Hematopoietic multipotent progenitor cell treated with erythropoietin and hydrocortisone succinate and interleukin-3 and kit ligand, for 15 days (in vitro differentiated cells): Measurements from ENCODE around the gene TUBA1B.
"Not testable (repeated sequence)": the region's sequence is repeated elsewhere in the genome, so short reads cannot be mapped to it uniquely, and the experiment has no call there.

Experiments
- DNase-seq: peaks from one replicate; pipeline ENCODE4 v3.0.0-alpha.2; 2015; ENCODE audit warnings: low spot score

The TUBA1B gene

GRCh38 chr12:49131051-49131893 is at the start of gene TUBA1B:
Gene TUBA1B (minus strand): TSS chr12:49131395. CDS start chr12:49131300, 95 bp downstream.
- DNase-seq = peak; percentile 85

- no peak for DNase-seq
Observed at GRCh38 chr12:49174218-49174617, 43.0 kb upstream of the TUBA1B start.

- no peak for DNase-seq
Observed at GRCh38 chr12:49170924-49171323, 39.7 kb upstream of the TUBA1B start.

GRCh38 chr12:49165114-49165513 is 33.9 kb upstream of the TUBA1B start:
- DNase-seq = no peak

- not testable (repeated sequence) for DNase-seq
Observed at GRCh38 chr12:49161901-49162300, 30.7 kb upstream of the TUBA1B start.

GRCh38 chr12:49161092-49161795 is 30.0 kb upstream of the TUBA1B start:
- no peak for DNase-seq

- DNase-seq = no peak
Observed at GRCh38 chr12:49160399-49160798, 29.2 kb upstream of the TUBA1B start.

GRCh38 chr12:49154221-49154620 is 23.0 kb upstream of the TUBA1B start:
- DNase-seq = no peak

GRCh38 chr12:49147384-49147783 is 16.2 kb upstream of the TUBA1B start:
- no peak for DNase-seq

- DNase-seq = no peak
Observed at GRCh38 chr12:49146406-49146805, 15.2 kb upstream of the TUBA1B start.

- DNase-seq = no peak
Observed at GRCh38 chr12:49144384-49144783, 13.2 kb upstream of the TUBA1B start.

GRCh38 chr12:49138999-49139398 is 7.8 kb upstream of the TUBA1B start:
- DNase-seq = no peak

- no peak for DNase-seq
Observed at GRCh38 chr12:49138587-49138986, 7.4 kb upstream of the TUBA1B start.

GRCh38 chr12:49137476-49137875 is 6.3 kb upstream of the TUBA1B start:
- DNase-seq = no peak

- DNase-seq = not testable (repeated sequence)
Observed at GRCh38 chr12:49136997-49137396, 5.8 kb upstream of the TUBA1B start.

- no peak for DNase-seq
Observed at GRCh38 chr12:49133590-49133989, 2.4 kb upstream of the TUBA1B start.

- DNase-seq = no peak
Observed at GRCh38 chr12:49133014-49133413, 1.8 kb upstream of the TUBA1B start.

- peak; percentile 27 for DNase-seq
Observed at GRCh38 chr12:49131894-49132461, 783 bp upstream of the TUBA1B start.

- DNase-seq = peak; percentile 90
Observed at GRCh38 chr12:49130151-49131050, 794 bp downstream of the TUBA1B start.

- DNase-seq = no peak
Observed at GRCh38 chr12:49129332-49130150, 1.7 kb downstream of the TUBA1B start.

- DNase-seq = not testable (repeated sequence)
Observed at GRCh38 chr12:49127971-49128370, 3.2 kb downstream of the TUBA1B start.
